Stimulated activated CD4-positive, alpha-beta T cell treated with anti-CD3 and anti-CD28 coated beads, TNF-alpha, amount 100 ng/mL, for 48 hours (primary cell): ENCODE measurements around the gene TPCN1.

Experiments
- DNase-seq, 3 donors: peaks; one replicate each; pipeline ENCODE4 v3.0.0-alpha.2; 2020; ENCODE audit warnings: low read depth in 3 of 3

TPCN1 gene

DNA sequence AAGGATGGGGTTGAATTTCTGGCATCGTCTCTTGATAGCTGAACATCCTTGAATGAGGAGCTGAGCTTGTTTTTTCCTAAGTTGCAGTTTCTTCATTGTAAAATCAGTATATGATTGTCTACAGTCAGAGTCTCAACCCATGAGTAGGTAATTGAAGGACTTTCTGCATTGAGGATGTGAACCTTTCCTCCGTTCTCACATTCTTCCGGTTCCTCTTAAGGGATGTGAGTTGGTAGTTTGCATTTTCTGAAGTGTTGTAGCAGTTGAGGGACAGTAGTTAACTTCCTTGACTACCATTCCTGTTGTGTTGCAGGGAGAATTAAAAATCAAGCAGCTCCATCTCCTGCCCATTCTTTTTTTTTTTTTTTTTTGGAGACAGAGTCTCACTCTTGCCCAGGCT lies 19.1 kb downstream of the TPCN1 start:
- no peak for DNase-seq

DNA sequence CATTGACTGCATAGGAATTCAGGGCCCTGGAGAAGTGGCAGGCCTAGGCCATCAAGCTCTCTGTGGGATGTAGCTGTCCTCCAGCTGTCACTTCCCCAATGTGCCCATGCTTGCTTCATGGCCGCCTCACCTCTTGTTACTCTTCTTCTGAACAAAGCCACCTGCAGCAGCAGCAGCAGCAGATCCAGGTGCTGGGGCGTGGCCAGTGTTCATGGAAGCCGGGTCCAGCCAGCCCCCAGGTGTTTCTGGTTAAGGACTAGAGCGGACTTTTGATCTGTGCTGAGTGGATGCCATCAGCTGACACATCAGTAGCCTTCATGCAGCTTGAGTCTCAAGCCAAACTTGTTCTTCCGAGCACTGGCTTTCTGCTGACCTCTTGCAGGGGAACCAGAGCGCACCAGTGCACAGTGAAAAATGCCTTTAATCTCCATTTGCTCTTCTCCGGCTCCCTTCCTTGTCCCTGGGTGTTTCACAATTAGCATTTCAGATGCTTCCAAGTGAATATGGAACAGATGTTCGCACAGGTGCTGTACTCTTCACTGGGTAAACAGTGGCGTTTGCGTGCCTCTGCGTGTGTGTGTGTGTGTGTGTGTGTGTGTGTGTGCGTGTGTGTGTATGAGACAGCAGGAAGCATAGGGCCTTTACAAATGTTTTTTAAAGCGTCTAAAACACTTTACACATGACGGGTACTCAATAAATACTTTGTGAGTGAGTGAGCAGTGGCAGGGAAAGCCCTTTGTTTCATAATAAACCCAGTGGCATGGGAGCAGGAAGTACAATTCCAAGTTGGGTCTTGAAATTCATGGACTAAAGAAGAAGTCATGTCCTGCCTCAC lies 20.1 kb downstream of the TPCN1 start:
- DNase-seq = no peak

DNA sequence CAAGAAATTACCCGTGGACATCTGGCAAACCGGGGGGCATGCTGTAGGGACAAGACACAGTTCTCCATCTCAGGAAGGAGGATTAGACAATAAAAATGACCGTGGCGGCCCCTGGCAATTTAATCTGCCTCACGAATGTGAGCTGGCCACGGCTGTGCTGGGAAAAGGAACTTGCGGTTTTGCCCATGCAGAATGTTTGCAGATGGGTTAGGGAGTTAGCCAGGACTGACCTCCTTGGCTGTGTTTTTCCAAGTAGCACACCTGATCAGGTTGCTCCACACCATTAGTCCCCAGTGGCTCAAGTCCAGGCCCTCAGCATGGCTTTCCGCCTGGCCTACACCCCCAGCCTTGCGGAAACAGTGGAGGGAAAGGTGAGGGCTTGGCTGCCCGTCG lies 20.8 kb downstream of the TPCN1 start:
- DNase-seq = no peak

DNA sequence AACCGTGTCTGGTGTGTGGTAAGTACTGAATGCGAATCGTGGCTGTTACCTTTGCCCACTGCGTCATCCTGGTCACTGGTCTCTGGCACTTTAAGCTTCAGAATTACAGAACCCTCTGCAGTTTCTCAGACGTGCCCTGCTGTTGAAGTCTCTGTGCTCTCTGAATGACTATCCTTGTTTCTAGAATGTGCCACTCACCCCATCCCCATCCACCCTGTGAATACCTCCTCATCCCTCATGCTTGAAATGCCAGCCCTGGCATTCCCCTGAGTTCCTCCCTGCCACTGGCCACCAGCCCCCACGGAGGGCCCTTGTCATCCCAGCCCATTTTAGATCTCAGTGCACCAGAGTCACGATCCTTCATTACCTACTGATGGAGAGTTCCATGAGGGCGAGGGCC lies 21.3 kb downstream of the TPCN1 start:
- DNase-seq = no peak

DNA sequence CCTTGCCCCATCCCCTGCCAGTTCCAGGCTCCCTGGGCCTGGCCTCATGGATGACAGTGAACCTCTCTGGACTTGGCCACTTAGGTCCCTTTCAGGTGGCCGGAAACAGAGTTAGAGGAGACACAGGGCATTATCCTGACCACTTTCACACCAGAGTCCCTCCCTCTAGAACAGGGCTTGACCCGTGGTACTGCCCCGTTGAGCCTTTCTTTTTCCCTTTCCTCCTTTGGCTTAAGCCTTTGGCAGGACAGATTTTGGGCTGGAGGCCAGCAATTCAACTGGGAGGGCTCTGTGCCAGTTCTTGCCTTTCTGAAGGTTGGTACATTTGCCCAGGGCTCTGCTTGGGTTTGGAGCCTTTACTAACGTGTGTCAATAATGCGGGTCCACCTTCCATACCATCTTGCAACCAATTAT lies 22.8 kb downstream of the TPCN1 start:
- DNase-seq = no peak

DNA sequence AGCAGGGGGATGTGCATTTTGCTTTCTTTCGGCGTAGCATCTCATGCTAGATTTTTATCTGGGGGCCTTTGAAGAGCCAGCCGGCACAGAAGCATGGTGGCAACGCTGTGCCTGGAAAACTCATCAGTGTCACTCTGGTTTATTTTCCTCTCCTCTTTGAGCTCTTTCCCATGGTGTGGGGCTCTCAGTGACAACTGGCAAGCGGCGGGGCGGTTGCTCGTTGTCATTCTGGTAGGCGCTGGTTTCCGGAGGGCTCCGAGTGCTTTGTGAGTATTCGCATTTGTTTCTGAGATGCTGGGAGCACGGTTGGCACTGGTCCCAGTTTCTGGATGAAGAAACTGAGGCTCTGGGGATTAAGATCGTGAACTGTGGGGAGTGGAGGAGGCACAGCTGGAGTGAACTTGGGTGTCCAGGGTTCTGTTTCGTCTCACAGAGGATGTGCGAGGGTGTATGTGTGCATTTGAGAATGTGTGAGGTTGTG lies 23.3 kb downstream of the TPCN1 start:
- DNase-seq = no peak

DNA sequence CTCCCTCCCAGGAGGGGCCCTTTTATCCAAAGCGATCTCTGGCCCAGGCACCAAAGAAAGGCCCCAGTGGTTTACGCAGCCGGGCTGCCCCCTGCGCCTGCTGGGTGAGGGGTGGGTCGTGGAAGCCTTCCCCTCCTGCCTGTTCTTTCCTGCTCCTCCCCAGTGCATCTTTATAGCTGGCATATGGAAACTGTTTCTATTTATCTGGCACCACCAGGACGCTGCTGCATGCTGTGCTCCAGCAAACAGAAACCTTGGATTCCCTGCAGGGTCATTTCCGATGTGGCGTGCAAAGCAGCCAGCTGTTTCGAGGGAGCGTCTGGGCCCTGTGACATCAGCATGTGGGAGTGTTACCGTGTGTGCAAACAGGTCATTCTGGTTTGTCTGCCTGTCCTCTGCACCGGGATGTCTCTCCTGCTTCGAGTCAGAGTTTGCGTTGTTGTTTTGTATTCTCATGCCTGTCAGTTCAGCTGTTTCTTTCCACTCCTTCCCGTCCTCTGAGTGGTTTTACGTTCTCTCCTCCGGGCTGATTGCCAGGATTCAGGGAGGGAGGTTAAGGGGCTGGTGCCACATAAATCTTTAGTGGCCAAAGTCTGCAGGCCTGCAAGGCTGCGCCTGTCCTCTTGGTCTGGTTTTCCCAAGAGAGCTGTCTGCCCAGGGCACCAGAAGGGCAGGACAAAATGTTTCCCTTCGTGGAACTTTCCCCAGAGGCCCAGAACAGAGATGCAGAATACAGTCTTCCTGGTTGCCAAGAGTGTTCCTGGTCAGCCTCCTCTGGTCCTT lies 24.6 kb downstream of the TPCN1 start:
- no peak for DNase-seq

DNA sequence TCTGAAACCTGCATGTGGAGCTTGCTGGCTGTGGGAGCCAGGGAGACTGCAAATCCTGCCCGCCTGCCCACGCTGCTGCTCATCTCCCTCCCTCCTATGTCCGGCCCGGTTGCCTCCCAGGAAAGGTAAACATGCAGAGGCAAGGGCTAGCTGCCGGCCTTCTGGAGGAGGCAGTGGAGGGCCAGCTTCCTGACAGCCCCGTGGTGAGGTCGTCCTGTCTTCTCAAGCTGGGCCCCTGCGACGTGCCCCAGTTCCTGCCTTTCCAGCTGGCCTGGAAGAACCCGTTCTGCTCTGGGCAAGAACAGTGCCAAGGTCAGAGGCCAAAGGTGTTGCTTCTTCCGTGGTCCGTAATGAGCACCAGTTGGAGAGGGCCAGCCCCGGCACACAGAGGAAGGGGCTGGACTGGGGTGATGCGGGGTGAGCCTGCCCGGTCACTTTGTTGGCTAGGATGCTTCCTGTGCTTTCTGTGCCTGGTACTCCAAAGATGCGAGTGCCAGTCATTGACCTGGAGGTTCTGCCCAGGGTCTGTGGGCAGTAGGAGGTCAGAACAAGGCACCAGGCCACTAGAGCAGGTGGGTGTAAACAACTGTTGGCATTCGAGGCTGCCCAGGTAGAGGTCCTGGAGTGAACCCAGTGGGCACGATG lies 25.3 kb downstream of the TPCN1 start:
- DNase-seq = no peak

DNA sequence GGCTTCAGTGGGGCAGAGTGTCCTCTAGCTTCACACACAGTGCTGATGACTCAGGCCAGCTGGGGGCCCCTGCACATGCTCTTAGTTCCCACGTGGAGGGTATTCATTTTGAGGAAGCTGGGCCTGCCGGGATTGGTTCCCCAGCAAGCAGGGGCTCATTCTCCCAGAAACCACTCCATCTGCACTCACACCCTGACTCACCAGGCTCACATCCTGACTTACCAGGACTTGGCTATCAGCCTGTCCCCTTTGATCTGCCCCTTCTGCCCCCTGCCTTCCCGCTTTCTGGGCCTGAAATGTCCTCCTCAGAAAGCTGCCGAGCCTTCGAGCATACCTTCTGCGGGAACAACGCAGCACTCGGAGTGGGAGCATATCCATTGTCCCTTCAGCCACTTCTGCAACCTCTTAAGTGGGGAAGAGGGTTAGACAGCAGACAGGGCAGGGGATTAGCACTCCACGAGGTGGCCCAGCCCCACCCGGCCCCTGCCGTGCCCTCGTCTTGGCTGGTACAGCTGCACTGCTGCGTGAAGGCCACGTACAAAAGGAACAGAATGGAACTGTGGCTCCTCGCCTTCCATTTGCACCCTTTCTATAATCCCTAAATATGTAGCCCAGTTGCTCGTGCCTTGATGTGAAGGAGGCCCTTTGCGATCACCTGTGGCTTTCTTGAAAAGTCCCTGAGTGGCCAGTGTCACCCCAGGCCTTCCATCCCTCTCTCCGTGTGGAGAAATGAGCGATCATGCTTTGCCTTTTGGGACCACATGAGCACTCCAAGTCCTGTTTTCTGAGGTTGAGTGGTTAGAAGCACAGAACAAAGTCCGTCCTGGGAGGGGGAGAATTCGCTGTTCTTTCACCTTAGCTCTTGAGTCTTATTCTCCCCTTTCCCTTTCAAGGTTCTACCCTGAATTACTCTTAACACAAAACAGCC lies 26.1 kb downstream of the TPCN1 start:
- DNase-seq = no peak

DNA sequence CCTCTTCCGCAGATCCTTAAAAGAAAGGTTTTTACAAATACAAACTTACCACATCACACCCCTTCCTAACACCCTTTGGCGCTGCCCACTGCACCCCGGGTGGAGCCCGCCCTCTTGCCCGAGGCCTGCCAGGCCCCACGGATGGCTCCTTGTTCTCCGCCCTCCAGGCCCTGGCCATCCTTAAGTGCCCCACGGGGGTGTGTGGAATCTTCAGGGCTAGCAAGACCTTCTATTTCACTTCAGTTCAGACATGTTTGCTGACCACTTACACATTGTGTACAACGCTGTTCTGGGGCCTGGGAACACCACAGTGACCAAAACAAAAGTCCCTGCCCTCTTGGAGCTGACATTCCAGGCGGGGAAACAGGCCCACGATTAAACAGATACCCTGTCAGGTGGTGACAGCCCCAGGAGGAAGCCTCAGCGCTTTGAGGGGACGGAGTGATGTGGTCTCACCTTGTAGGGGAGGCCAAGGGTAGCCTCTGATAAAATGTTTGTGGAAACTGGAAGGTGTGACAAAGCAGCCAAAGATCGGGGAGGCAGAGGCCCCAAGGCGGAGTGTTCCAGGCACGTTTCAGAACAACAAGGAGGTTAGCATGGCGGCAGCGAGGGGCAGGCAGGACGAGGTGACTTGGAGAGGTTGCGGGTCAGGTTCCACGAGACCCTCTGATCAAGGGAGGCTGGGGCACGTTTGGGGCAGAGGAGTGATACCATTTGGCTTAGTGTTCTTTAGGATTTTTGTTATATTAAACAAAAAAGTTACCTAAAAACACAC lies 27.0 kb downstream of the TPCN1 start:
- no peak for DNase-seq

DNA sequence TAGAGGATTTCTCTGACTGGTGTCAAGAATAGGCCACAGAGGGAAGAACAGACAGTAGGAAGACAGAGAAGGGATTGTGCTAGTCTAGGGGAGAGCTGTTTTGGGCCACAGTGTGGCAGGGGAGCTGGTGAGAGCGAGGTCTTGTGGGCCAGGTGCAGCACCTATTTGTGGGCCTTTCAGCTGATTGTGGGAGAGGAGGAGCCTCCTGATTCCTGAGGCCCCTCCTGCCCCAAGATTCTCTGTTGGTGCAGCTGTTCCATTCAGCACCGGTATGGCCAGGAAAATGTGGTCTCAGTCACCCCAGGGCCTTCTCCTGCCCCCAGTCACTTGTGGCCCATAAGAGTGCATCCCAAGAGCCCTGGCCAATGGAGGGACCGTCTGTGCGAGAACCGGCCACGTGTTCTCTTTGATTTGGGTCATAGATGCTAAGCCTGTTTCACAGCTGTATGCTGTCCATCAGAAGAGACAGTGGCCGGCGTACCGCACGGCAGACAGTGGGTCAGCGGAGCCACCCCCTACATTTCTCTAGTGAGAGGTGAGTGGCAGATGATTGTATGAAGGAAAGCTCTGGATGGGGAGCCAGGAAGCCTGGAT lies 27.7 kb downstream of the TPCN1 start:
- DNase-seq = no peak

DNA sequence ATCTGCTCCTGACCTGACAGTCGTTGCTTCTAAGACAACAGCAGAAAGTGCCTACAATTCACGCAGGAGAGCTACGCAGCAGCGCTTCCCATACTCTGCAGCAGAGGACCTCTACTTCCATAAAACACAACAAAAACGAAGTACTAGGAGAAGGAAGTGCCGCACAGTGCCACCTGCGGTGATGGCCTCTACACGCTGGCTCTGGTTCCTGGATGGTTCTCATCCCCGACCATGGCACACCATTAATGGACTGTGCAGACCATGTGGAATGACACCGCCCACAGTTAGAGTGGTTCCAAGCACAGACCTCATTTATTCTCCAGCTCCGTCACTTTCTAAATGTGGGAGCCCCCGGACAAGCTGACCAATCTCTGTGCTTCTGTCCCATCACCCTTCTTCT lies 28.3 kb downstream of the TPCN1 start:
- DNase-seq = no peak

DNA sequence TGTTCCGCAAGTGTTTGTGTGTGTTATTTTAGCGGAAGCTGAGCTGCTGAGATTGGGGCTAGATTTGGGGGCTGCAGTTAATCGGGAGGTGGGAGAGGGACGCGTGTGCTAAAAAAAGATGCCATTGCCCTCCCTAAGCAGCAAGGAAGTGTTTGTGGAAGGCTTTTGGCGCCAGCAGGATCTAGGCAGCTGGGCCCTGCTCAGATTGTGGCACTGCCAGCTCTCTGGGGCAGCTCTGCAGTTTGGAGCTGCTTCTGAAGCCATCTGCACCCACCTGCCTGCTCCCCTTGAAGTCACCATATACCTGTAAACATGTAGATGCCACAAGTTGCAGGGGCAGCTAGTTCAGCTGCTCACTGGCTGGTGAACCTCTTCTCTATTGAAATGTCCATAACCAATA lies 28.8 kb downstream of the TPCN1 start:
- no peak for DNase-seq

DNA sequence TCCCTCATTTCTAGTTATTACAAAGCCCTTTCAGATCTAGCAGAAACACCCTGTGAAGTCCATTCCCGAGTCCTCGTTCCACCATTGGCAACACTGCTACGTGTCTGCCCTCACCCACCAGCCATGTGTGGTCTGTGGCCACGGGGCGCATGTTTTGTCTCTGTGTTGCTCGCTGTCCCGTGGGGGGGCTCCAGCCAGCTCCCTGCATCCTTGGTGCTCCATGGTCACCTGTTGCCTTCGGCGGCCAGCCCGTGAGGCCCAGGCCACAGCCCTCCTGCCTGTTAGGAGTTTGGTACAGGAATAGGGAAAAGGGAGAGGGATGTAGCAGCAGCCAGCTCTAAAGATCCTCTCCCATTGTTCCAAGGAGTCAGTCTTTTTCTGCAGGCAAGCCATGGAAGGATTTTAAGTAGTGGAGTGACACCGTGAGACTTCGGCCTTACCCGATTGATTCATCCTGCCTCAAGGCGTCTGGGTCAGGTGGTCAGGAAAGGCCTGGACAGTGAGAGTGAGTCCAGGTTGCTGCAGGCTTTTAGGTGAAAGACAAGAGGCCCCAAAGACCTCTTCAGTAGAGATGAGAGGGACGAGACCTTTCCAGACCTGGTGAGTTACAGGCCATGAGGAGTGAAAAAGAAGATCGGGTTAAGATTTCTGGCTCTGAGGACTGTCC lies 30.3 kb downstream of the TPCN1 start:
- DNase-seq = no peak

DNA sequence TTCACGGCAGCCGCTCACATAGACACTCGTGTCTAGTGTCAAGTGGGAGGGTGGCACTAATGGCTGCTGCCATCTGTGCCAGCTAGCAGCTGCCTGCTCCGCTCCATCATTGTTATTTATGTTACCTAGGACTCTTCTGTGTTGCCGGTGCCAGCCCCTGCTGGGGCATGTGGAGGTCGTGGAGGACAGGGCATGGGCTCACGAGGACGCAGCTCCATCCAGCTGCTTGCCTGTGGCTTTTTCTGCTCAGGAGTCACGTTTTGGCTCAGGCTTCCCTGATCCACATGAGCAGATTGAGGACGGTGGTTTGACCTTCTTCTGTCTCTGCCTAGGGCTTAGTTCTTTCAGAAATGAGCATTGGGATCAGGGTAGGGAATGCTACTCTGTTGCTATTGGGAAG lies 31.2 kb downstream of the TPCN1 start:
- DNase-seq = no peak

DNA sequence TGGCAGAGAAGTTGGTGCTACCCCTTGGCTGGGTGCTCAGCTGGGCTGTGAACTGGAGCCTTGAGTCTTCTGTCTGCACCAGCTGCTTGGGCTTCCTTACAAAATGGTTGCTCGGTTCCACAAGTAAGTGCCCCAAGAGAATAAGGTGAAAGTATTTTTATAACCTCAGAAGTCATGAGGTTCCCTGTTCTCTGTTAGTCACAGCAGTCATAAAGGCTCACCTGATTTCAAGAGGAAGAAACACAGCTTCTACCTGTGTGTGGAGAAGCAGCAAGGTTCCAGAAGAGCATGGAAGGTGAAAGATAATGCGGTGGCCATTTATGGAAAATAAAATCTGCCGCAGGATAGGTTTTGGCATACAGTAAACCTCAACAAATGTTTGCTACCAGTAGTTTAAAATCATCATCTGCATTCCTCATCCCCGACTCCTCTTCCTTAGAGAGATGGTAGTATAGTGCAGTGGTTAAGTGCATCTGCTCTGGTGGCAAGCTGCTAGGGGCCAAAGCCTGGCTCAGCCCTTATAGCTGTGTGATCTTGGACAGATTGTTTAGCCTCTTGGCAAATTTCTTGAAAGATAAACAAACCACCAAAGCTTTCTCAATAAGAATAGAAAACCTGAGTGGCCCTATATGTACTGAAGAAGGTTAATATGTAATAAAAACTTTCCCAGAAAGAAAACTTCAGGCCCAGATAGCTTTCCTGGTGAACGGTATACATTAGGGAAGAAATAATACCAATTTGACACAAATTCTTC lies 32.4 kb downstream of the TPCN1 start:
- DNase-seq = no peak

DNA sequence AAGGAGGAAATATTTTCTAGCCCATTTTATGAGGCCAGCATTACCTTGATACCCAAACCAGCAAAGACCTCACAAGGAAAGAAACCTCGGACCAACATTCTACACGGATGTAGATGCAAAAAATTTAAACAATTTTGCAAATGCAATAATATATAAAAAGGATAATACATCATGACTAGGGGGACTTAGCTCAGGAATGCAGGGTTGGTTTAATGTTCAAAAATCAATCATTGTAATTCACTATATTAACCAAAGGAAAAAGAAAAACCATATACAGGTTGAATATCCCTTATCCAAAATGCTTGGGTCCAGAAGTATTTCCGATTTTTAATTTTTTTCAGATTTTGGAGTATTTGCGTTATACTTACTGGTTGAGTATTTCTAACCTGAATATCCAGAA lies 33.0 kb downstream of the TPCN1 start:
- DNase-seq = no peak

DNA sequence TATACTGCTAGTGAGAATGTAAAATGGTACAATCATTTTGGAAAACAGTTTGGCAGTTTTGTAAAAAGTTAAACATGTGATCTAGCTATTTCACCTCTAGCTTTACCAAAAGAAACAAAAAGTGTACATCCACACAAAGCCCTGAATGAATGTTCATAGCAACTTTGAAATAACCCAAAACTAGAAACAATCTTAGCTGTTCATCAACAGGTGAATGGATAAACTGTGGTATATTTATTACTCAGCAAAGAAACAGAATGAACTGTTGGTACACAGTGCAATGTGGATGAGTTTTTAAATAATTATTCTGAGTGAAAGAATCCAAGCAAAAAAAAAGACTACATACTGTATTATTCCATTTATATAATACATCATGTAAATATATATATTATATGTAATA lies 36.3 kb downstream of the TPCN1 start:
- DNase-seq = no peak

DNA sequence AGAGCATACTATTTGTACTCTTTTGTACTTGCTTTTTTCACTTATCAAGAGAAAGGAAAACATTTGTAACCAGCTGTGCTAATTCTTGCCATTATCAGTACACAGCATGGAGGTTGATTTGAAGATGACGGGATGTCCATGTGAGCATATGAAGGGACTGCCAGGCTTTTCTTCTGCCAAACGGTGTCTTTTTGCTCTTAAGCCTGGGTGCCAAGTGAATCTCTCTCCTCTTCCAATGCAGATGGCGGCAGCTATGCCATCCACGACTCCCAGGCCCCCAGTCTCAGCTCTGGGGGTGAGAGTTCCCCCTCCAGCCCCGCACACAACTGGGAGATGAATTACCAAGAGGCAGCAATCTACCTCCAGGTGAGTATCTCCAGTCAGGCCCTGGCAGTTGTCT lies 38.9 kb downstream of the TPCN1 start:
- DNase-seq = no peak
